ENCODE data around the gene URAD. TPM values are rescaled to one million over a fixed set of nuclear protein-coding genes. Genes with fewer than 3 reads are reported as not detected.

The URAD gene
- total RNA-seq: not detected
- polyA plus RNA-seq (2013, experiment 1 of 2): 0.50 TPM
- polyA plus RNA-seq (2013, experiment 2 of 2): 0.50 TPM
- long read RNA-seq, experiment 1: 0 reads
- long read RNA-seq, experiment 2: 0 reads
- long read RNA-seq, experiment 3: 0 reads
- long read RNA-seq, experiment 4: 0 reads

- H3K27ac ChIP-seq (ENCODE audit: low read depth, low read length): no peak within 1 kb of the TSS
- Mint-ChIP-seq H3K9me3 (no peaks in the 10 kb centered on the region), H3K27ac (no peak within 1 kb of the TSS), H3K36me3 (ENCODE audit: low read depth) (no peaks in the 10 kb centered on the region), H3K4me1 (no peaks in the 10 kb centered on the region), H3K27me3 (ENCODE audit: insufficient read depth) (peaks cover 75% of the 10 kb centered on the region), H3K4me3 (no peak within 1 kb of the TSS)
- H3K4me1 ChIP-seq (ENCODE audit: control insufficient read depth, insufficient read depth, low read length): no peaks in the 10 kb centered on the region
- 86% methylated on average over 11 of the region's 11 CpGs for WGBS, 2 experiments (ENCODE audit: insufficient coverage in 1 of 2, insufficient read length in 1 of 2)
- H3K36me3 ChIP-seq (ENCODE audit: control insufficient read depth, insufficient read depth, low read length): no peaks in the 10 kb centered on the region
- H3K9ac ChIP-seq (ENCODE audit: extremely low read depth, low read length, poor library complexity, severe bottlenecking): no peak within 1 kb of the TSS
- TF ChIP-seq CTCF (conservative IDR thresholded peaks at IDR 0.05): no peak
- no peak for DNase-seq
- no peak within 1 kb of the TSS for H3K4me3 ChIP-seq (ENCODE audit: low read length)
- no peaks in the 10 kb centered on the region for H3K9me3 ChIP-seq (ENCODE audit: control insufficient read depth, low read length)
- peaks cover 78% of the 10 kb centered on the region for H3K27me3 ChIP-seq (ENCODE audit: control insufficient read depth, insufficient read depth, low read length, poor library complexity, severe bottlenecking)
Observed at GRCh38 chr13:27988520-27988919, at the start of gene URAD. Gene URAD, minus strand, starts transcription at chr13:27988693. Its CDS starts 56 bp downstream, at chr13:27988637.

GRCh38 chr13:28037399-28037798, 48.9 kb upstream of the URAD start:
- no peak for DNase-seq
- H3K27me3 Mint-ChIP-seq (ENCODE audit: insufficient read depth): peaks cover 2% of the 10 kb centered on the region
- no peak overlapping the region for H3K4me3 Mint-ChIP-seq
- no peaks in the 10 kb centered on the region for H3K4me1 Mint-ChIP-seq
- Histone ChIP-seq H3K9ac (ENCODE audit: extremely low read depth, low read length, poor library complexity, severe bottlenecking) (no peak overlapping the region), H3K27me3 (ENCODE audit: control insufficient read depth, insufficient read depth, low read length, poor library complexity, severe bottlenecking) (no peaks in the 10 kb centered on the region), H3K4me1 (ENCODE audit: control insufficient read depth, insufficient read depth, low read length) (no peaks in the 10 kb centered on the region), H3K9me3 (ENCODE audit: control insufficient read depth, low read length) (no peaks in the 10 kb centered on the region), H3K27ac (ENCODE audit: low read depth, low read length) (no peak overlapping the region), H3K4me3 (ENCODE audit: low read length) (no peak overlapping the region), H3K36me3 (ENCODE audit: control insufficient read depth, insufficient read depth, low read length) (no peaks in the 10 kb centered on the region)
- H3K9me3 Mint-ChIP-seq: peaks cover 12% of the 10 kb centered on the region
- no peaks in the 10 kb centered on the region for H3K36me3 Mint-ChIP-seq (ENCODE audit: low read depth)
- TF ChIP-seq CTCF (conservative IDR thresholded peaks at IDR 0.05): no peak
- 95 to 96% methylated on average over 2 of the region's 2 CpGs for WGBS, 2 experiments (ENCODE audit: insufficient coverage in 1 of 2, insufficient read length in 1 of 2)
- H3K27ac Mint-ChIP-seq: no peak overlapping the region

GRCh38 chr13:28035146-28035782, 46.8 kb upstream of the URAD start:
- no peaks in the 10 kb centered on the region for H3K27me3 ChIP-seq (ENCODE audit: control insufficient read depth, insufficient read depth, low read length, poor library complexity, severe bottlenecking)
- Mint-ChIP-seq H3K4me3 (no peak overlapping the region), H3K36me3 (ENCODE audit: low read depth) (no peaks in the 10 kb centered on the region), H3K4me1 (no peaks in the 10 kb centered on the region), H3K27me3 (ENCODE audit: insufficient read depth) (peaks cover 2% of the 10 kb centered on the region), H3K9me3 (peaks cover 12% of the 10 kb centered on the region), H3K27ac (no peak overlapping the region)
- H3K9me3 ChIP-seq (ENCODE audit: control insufficient read depth, low read length): no peaks in the 10 kb centered on the region
- WGBS, 2 experiments (ENCODE audit: insufficient coverage in 1 of 2, insufficient read length in 1 of 2): 71 to 81% methylated on average over 6 of the region's 6 CpGs
- TF ChIP-seq CTCF (conservative IDR thresholded peaks at IDR 0.05): no peak
- DNase-seq: peak; percentile 63
- no peak overlapping the region for H3K4me3 ChIP-seq (ENCODE audit: low read length)
- H3K27ac ChIP-seq (ENCODE audit: low read depth, low read length): no peak overlapping the region
- H3K36me3 ChIP-seq (ENCODE audit: control insufficient read depth, insufficient read depth, low read length): no peaks in the 10 kb centered on the region
- H3K4me1 ChIP-seq (ENCODE audit: control insufficient read depth, insufficient read depth, low read length): no peaks in the 10 kb centered on the region
- no peak overlapping the region for H3K9ac ChIP-seq (ENCODE audit: extremely low read depth, low read length, poor library complexity, severe bottlenecking)

Measured in endodermal cell (in vitro differentiated cells).